HG02970 (cell line): ENCODE measurements around the gene ALOX15B.
"Not testable (repeated sequence)": the region's sequence is repeated elsewhere in the genome, so short reads cannot be mapped to it uniquely, and the experiment has no call there.

Experiments used
- ATAC-seq: cut with Tn5 transposase; IDR thresholded peaks from one replicate; pipeline ENCODE4 v1.9.1; 2021; ENCODE audit warnings: mild to moderate bottlenecking, moderate library complexity, moderate number of reproducible peaks; ENCODE audit not compliant: unreplicated experiment, low FRiP score

ALOX15B gene

GRCh38 chr17:8061851-8062250 lies 23.0 kb downstream of the ALOX15B start:
- not testable (repeated sequence) for ATAC-seq

DNA sequence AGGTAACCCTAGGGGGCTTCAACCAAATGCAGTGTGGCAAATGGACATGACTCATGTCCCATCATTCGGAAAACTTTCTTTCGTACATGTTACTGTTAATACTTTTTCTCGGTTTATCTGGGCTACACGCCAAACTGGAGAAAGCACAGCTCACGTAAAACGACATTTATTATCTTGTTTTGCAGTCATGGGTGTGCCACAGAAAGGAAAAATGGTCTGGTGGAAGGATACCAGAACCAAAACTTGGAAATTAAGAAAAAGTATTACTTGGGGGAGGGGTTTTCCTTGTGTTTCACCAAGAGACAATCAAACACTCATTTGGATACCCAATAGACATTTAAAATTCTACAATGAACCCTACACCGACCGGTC lies 23.6 kb downstream of the ALOX15B start:
- ATAC-seq = no peak

DNA sequence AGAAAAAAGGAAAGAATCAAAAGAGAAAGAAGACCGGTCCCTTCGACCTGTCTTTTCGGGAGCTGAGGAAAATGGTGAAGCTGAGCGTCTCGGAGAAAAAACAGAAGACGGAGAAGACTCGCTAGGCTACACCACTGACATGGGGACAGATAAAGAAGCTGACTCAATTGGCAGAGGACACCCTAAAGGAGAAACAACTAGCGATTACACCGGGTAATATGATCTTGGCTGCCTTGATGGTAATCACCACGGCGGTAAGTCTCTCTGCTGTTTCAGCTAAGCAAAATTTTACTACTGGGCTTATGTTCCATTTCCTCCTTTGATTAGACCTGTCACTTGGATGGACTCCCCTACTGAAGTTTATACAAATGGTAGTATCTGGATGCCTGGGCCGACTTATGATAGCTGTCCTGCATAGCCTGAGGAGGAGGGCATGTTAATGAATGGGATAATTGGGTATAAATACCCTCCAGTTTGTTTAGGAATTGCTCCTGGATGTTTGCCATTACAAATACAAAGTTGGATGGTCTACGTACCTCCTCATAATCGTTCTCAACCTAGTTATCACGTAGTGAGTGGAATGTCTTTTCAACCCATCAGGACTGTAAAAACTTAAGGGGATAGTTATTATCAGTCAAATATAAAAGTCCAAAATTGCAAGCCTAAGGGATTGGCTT lies 24.1 kb downstream of the ALOX15B start:
- ATAC-seq = no peak

DNA sequence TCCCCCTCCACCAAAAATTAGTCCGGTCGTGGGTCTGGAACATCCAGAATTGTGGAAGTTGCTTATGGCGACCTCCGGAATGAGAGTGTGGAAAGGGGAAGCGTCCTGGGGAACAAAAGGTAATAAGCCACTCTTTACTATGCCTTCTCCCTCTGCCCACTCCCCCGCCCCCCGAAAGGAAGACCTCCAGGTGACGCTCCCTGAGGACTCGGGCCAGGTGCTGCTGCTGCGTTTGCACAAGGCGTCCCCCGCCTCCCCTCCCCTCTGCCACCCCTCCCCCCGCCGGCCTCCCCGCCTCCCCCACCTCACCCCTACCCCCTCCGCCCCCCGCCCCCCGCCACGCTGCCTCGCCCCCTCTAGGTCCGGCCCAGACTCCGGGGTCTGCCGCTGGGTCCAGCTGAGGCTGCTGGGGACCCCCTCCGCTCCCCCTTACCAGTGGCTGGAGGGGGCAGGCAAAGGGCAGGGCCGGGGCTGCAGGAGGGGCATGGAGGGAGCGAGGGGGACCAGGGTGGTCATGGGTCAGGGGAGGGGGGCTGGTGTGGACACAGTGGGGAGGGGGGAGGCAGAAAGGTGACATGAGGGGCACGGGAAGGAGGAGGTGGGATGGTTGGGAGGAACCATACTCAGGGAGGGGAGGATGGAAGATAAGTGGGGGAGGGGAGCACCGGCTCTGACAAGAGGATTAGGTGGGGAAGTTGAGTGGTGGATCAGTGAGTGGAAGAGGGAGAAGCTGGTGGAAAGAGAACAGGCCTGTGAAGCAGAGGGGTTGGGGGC lies 25.1 kb downstream of the ALOX15B start:
- no peak for ATAC-seq

DNA sequence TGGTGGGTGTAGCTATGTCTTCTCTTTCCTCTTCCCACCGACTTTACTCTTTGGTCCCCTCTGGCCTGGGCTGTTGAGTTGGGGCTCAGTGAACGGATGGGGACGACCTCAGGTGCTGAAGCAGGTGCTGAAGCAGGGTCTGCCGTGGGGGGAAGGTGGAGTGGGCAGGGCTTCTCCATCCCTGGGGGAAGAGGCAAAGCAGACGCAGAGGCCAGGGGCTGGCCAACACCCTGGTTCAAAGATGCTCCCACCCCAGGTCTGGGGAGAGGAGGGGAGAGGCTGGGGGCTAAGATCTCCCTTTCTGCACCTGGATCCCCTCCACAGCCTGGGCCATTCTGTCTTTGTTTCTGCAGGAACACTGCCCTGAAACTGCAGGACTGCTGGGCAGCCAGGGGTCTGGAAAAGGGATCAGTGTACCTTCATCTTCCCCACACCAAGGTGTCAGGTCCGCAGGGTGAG lies 25.7 kb downstream of the ALOX15B start:
- ATAC-seq = no peak

DNA sequence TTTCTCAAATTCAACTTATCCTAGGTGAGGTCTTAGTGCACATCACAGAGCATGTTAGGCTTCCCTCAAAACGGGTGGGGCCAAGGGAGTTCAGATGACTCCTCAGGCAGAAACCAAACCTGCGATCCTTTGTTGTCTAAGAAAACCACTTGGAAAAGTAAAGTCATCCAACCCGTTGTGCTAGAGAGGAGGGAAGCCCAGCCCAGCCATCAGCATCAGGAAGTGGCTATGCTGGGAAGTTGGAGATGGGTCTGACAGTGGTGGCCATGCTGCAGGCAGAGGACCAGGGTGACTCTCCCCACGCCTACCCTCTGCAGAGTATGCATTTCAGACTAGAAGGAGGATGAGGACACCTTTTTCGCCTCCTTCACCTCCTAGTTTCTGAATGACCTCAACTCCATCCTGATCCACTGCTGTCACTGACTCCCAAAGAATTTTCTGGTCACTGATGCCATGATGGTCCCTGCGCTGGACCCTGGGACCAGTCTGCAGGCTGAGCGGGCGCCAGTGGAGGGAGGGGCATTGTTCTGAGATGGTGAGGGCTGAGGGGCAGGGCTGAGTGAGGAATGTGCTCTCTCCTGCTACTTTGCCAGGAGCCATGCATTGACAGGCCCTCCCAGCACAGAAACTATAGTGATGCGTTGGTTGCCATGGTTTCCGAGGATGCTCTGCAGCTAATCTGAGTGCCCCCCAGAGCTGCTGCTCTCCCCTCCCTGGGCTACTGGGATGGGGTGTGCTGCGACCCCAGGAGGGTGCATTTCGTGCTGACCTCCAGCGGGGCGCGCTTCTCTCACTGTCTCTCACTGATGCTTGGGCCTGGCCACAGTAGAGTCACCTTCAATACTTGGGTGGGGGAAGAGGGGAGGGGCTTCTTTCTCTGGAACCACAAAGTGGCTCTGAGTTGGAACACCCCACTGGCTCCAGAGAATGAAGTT lies 28.2 kb downstream of the ALOX15B start:
- ATAC-seq = no peak

DNA sequence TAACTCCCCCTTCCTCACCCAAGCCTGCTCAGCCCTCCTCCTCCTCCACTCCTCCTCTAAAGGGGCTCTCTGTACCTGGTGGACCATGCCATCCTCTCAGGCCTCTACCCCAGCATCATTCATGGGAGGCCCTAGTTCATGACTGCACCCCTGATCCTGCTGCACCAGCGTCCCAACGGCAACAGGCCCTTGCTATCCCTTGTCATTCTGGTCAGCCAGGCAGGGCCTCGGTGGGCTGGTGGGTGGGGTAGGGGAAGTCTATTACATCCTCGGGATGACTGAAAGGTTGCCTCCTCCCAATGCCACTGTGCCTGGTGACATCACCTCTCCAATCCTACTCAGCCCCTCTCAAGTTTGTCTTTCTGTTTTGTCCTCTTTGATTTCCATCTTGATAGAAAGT lies 28.9 kb downstream of the ALOX15B start:
- ATAC-seq = no peak

DNA sequence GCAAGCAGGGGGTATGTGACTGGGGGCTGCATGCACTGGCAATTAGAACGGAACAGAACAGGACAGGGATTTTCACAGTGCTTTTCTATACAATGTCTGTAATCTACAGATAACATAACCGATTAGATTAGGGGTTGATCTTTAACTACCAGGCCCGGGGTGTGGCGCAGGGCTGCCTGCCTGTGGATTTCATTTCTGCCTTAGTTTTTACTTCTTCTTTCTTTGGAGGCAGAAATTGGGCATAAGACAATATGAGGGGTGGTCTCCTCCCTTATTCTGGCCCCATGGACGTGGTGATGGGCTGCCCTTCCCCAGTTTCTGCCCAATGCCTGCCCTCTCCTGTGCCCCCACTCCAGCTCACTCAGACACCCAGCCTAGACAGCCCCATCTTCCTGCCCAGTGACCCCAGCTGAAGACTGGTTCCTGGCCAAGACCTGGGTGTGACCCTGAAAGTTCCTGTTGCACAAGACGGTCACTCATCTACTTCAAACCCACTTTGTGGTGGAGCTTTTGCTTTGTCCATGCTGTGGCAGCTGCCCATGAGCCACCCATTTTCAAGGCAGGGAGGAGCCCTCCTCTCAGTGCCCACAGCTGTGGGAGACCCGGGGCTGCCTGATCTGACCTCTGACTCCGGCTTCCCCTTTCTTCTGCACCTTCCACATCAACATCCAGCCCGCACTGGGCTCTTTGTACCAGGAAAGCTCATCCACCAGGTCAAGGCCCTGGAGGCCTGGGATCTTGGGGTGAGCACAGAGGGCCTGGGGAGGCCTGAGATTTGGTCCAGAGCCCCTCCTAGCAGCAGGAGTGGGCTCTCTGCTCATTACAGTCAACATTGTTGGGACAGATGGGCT lies 30.1 kb downstream of the ALOX15B start:
- no peak for ATAC-seq

- no peak for ATAC-seq
Observed at GRCh38 chr17:8069587-8069860, 30.7 kb downstream of the ALOX15B start.

DNA sequence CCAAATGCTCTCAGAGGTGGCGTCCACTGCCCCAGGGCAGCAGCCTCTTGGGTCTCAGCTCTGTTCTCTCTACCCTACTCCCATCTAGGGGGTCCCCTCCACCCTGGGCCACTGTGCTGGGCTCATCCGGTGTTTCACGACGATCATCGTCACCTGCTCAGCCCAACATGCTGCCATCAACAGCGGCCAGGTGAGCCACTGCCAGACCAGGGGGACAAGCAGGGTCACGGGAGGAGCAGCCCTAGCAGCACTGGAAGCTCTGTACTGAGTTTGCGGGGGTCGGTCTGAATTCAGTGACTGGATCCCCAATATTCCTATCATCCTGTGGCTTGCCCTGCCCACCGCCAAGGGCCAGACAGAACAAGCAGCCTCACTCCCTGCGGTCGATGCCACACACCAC lies 32.6 kb downstream of the ALOX15B start:
- no peak for ATAC-seq

DNA sequence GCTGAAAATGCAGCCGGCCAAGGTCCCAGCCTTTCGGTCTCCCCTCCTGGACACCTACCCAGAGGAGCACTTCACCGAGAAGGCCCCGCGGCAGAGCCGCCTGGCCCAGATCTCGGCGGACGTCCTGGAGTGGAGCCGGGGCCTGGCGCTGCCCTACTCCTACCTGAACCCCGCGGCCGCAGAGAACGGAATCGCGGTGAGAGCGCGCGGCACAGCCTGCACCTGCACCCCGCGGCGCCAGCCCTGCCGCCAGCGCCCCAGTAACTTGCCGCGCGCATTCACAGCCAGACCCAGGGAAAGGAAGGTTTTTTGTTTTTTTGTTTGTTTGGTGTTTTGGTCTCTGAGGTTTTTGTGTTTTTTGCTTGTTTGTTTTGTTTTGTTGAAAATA lies 33.5 kb downstream of the ALOX15B start:
- ATAC-seq = no peak

DNA sequence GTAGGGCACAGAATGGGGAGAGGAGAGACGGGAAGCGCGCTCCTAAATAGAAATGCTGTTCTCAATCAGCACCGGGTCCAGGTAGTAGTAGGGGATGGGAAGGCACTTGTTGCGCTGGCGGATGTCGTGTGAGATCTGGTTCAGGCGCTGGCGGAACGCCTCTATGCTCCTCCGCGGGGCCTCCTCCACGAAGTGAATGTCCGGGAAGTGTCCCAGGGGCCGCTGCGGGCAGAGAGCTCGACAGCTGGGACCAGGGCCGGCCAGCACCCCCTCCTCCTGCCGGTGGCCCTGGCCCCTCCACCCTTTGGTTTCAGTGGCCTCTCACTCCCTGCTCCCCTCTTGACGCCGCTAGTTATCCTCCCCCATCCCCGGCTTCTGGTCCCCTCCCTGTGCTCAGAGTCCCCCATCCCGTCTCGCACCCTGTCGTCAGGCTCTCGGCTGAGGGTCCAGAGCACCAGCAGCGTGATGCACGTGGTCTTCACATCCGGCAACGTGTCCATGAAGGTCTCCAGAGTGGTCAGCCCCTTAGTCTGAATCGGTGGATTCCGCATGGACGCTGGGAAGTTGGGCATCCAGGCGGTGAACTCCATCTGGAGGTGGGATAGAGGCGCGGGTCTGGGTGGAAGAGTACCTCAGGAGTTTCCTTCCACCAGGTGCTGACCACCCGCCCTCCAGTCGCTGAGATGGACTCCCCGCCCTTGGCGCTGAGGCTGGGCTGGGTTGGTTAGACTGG lies 34.0 kb downstream of the ALOX15B start:
- ATAC-seq = no peak

DNA sequence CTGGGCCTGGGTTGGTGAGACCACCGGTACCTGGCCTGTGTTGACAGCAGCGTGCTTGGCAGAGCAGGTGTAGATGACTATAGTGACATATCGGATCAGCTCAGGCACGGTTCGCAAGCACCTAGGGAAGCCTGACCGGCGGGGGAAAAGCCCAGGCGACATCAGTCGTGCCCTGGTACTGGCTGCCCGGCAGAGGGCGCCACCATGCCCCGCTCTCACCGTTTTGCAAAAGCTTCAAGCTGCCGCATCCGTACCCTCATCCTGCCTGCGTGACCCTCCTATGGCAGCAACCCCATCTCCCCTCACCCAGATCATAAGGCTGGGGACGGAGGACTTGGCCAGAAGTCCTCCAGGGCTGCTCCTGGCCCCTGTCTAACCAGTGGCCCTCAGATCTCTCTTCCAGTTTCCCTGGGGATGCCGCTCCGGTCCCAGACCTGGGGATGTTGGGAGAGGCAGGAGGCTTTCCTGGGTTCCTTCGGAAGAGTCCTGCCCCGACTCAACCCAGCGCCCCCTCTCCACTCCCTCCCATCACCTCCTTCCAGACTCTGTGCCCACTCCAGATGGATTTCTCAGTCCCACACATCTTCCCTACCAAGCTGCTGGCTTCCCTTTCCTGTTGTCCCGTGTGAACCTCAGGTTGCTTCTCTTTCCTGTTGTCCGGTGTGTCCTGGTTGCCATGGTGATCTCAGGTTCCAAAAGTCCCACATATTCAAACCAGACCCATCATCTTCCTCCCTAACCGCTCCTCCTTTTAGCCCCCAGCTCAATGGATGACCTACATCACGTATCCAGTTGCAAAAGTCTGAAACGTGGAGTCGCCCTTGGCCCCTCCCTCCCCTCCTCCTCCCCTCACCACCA lies 35.0 kb downstream of the ALOX15B start:
- ATAC-seq = no peak

DNA sequence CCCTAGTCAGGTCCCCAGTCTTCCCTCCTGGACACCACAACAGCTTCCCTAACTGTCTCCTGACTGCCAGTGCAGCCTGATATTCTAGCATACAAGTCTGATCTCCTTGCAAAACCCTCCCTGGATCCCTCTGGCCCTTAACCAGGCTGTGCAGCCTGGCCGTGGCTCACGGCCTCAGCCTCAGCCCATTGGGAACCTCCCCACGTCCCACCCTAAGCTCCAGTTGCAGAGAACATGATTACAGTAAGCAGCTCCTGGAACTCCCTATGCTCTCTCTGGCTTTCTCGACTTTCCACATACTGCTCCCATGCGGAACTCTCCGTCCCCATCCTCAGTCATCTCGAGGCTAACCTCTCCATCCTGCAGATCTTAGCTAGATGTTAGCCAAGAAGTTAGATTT lies 35.7 kb downstream of the ALOX15B start:
- ATAC-seq = no peak

DNA sequence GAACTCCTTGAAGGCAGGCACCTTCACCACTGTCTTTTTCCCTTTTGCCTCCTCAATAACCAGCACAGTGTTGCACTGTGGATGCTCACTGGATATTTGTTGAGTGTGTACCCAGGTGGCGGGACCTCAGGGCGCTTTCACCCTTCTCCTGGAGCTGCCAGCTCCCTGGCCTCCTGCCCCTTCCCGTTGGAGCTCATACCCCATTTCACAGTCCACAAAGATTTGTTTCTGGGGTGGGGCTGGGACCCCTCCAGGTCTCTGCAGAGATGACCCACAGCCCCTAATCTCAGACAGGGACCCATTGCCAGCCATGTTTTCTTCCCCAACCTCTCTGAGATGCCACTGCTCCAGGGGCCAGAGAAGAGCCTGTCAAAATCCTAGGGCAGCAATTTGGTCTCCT lies 36.2 kb downstream of the ALOX15B start:
- no peak for ATAC-seq

DNA sequence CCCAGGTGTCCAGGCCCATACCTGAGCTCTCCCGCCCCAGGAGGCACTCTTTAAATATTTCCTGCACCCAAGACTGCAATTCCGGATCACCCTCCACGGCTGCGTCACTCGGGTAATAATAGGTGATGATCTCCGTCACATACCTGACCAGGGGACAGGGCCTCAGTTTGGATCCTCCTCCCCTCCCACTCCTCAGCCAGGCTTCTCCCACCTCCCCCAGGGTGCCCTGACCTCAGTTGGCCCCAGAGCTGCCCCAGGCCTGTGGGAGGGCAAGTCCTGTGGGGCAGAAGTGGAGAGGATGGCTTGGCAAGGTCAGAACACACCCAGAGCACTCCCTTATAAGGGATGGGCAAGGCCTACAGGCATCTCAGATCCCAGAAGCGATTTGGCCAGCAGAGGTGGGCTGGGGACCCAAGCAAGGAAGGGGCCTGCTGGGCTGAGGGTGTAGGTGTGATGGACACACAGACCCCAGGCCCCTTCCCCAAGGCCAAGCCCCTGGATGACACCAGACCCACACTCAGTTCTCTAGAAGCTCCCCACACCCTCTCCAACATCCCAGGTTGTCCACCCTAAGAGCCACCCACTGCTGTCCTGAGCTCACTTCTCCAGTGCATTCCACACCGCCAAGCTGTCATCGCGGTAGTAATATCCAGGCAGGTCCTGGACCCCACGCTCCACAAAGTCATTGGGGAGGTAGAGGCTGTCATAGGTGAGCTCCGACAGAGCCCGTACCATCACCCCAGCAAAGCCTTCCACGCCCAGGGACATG lies 36.9 kb downstream of the ALOX15B start:
- ATAC-seq = no peak

GRCh38 chr17:8076502-8077266 lies 37.8 kb downstream of the ALOX15B start:
- no peak for ATAC-seq
